GM18870 (cell line): Measurements from ENCODE around the gene XRRA1.
A peak's percentile ranks its signal among the peaks of the same experiment; 100 is the strongest.
"Not testable (repeated sequence)": the region's sequence is repeated elsewhere in the genome, so short reads cannot be mapped to it uniquely, and the experiment has no call there.

Source experiments
- ATAC-seq: cut with Tn5 transposase; IDR thresholded peaks from one replicate; pipeline ENCODE4 v1.9.1; 2021; ENCODE audit warnings: moderate library complexity; ENCODE audit not compliant: unreplicated experiment

XRRA1 gene, protein sequence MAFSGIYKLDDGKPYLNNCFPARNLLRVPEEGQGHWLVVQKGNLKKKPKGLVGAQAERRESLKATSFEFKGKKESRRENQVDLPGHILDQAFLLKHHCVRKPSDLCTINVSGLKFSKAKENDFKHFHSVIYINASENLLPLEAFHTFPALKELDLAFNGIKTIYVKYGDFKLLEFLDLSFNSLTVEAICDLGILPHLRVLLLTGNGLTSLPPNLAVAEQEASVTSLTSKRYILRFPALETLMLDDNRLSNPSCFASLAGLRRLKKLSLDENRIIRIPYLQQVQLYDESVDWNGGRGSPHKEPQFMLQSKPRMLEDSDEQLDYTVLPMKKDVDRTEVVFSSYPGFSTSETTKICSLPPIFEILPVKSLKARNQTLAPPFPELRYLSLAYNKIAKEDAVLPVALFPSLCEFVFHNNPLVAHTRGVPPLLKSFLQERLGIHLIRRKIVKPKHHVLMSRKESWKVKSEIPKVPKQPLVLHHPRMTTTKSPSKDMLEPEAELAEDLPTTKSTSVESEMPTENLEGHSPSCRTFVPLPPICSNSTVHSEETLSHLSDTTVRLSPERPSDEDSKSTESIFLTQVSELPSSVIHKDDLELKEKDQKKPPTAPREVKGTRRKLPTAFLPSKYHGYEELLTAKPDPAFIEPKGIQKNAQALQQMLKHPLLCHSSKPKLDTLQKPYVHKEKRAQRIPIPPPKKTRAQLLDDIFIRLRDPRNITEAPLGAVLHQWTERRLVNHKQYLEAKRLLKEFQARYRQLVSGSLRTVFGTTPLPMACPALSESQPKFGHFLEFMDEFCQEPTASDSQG

DNA sequence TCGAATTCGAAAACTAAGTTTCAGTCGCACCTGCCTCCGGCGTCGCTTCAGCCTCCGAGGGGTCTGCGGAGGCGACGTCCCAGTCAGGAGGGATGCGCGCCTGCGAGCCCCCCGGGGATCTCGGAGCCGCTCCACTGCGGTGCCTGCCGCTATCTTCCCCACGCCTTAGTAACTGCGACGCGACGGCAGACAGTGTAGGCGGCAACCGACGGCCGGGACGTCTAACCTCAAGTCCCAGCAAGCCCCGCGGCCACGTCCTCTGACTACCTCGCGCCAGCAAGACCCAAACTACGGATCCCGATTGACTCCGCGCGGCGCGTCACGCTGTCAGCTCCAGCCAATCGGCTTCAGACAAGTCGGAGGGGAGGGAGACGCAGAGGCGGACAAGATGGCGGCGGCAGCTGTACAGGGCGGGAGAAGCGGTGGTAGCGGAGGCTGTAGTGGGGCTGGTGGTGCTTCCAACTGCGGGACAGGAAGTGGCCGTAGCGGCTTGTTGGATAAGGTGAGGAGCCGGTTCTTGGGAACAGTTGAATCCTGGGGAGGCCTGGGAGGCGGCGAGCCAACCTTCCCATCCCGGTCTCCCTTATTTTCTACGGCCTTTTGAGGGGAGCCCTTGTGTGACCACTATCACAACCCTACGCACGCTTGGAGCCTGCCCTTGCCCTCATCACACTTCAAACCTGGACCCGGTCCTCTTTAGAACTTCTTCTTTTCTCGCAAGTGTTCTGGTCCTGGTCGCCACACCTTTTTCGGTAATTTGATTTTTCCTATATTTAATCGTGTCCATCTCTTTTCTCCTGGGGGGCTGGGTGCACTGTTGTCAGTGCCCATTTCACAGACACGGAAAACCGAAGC lies at the start of gene XRRA1, which contains the start of gene SPCS2:
Gene XRRA1 (minus strand): TSS at position 194 of the 855 bp plus-strand sequence. CDS start 8,213 bp downstream, outside the sequence.
Gene SPCS2 (plus strand): TSS at position 369 of the 855 bp plus-strand sequence. CDS start 20 bp downstream, at position 389.
- peak; percentile 88 for ATAC-seq

DNA sequence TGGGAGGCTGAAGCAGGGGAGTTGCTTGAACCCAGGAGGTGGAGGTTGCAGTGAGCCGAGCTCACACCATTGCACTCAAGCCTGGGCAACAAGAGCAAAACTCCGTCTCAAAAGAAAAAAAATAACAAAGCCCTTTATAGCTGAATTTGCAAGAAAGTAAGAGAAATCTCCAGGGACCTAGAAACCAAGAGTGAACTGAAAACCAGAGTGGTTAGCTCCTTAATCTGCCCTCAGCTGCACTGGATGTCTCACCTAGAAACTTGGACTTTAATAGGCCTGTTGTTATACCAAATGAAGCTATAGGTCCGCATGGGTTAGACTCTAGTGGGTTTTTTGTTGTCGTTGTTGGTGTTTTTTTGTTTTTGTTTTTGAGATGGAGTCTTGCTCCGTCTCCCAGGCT lies 44.0 kb upstream of the XRRA1 start:
- no peak for ATAC-seq

DNA sequence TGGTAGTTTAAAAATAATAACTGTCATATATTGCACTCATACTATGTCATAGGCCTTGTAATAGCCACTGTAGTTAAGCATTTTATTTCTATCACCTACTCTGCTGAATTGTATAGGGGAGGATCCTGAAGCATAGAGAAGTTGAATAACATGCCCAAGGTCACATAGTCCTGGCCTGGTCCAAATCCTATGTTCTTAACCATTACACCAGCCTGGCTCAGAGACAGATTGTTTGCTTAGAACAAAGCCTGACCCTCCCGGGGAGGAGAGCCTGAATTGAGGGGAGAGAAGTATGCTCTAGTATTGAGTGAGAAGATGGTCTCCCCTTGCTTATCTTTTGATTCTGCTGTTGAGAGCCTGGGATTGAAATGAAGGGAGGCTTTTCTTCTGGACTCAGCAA lies 42.0 kb upstream of the XRRA1 start:
- ATAC-seq, result no peak

DNA sequence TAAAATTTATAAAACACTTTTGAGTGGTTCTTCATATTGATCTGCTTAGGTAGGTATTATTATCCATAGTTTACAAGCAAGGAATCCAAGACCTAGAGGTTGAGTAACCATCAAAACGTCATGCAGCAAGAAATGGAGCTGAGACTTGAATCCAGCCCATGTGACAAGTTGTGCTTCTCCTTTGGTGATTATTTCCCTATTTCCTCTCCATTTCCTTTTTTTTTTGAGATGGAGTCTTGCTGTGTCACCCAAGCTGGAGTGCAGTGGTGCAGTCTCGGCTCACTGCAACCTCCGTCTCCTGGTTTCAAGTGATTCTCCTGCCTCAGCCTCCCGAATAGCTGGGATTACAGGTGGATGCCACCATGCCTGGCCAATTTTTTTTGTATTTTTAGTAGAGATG lies 41.3 kb upstream of the XRRA1 start:
- ATAC-seq, result not testable (repeated sequence)

DNA sequence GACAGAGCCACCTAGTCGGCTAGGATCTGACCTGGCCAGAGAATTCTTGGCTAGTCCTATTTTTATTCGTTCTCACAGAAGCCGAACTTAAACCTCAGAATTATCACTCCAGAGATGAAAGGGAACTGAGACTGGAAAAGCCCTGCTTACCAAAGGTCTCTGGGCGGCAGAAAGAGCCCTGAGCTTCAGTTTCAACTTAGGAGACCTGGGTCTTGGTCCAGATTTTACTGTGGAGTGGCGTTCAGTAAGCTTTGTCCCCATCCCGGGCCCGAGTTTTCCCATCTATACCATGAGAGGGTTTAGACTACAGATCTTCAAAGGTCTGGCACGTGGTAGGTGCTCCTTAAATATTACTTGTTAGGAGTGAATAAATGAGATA lies 40.4 kb upstream of the XRRA1 start:
- ATAC-seq, result no peak

DNA sequence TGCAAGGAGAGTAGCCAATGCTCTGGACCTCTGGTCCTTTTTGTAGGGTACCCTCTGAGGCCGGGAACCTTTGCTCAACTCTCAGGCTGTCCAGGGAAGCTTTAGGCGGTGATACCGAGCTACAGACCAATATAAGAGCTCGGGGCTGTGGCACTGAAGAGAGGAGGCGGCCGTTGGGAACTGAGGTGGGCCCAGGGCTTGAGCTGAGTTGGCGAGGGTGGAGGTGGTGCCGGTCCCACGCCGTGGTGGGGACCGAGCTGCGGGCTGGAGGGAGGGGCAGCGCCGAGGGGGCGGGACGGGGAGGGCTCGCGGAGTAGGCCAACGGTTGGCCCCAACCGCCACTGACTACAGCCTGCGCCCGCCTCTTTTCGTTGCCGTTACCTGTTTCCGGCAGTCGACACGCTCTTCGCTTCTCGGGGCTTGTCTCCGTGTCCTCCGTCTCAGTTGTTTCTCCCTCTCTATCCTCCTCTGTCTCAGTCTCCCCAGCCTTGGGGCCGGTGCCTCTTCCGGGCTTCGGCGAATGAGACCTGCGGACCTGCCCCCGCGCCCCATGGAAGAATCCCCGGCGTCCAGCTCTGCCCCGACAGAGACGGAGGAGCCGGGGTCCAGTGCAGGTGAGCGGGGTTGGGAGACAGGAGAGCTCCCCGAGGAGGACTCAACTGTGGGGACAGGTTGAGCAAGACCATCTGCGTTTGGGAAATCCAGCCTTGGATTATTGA lies 39.8 kb upstream of the XRRA1 start, which contains the start of gene NEU3:
Gene NEU3 (plus strand): TSS at position 393 of the 719 bp plus-strand sequence. CDS start 128 bp downstream, at position 521.
- peak; percentile 80 for ATAC-seq

DNA sequence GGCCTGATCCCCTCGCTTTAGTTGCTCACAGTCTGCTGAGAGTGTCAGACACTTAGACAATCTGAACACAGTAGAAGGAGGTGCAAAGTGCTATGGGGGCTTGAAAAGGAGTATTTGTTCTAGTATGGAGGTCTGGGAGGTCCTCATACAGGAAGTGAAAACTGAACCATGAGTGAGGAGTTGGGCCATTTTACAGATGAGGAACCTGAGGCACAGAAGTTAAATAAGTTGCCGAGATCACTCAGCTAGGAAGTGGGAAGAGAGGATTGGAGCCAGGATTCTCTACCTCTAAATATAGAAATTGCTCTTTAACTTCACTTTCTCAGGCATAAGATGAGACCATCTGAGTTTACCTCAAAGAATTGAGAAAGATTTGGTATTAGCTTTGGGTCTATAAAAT lies 35.8 kb upstream of the XRRA1 start:
- no peak for ATAC-seq

DNA sequence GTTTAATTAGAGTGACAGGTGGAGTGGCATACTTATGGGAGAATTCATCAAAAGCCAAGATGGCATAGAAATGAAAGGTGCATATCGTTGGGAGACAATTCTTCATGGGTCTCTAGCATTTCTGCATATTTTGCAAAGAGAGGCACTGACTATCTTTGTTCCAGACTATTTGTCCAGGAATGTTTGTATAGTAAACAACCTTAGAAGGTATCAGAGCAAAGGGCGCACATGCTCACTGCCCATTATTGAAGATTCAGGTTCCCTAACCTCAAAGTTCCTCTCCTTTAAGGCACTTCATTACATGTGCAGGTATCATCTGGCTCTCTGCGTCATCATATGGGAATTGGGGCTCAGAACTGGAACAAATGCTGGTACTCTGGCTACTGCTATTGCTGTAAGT lies 35.2 kb upstream of the XRRA1 start:
- ATAC-seq, result no peak

DNA sequence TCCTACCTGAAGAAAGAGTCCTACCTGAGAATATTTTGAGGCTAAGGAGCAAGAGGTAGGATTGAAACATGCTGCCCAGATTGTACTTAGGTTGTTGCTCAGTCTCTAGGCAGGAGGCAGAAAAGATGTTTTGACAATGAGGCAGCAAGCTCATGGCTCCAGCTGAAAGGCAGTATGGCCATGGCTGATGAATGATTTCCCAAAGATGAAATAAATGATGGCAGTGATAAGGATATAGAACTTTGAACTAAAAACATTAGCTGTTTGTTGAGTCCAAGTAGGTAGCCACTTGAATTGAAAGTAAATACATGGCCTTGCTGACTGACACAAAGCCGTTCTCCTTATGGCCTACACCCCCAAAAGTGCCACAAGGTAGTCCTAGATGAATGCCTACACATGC lies 33.0 kb upstream of the XRRA1 start:
- ATAC-seq, result no peak

DNA sequence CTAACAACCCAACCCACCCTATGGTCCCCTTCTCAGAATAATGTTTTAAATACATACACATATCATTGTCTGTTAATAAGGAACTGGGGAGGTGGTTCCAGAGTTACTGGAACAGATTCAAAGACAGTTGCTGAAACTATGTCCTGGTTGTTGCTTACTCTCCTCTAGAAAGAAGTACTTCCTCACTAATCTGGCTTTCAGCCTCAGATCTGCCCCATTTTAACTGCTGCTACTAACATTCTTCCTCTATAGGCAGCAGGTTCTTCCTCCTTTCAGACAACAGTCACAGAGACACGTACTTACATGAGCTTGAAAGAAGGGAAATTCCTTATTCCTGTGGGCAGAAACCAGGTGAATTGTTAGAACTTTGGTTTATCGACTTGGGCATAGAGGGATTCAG lies 31.7 kb upstream of the XRRA1 start:
- ATAC-seq, result no peak

DNA sequence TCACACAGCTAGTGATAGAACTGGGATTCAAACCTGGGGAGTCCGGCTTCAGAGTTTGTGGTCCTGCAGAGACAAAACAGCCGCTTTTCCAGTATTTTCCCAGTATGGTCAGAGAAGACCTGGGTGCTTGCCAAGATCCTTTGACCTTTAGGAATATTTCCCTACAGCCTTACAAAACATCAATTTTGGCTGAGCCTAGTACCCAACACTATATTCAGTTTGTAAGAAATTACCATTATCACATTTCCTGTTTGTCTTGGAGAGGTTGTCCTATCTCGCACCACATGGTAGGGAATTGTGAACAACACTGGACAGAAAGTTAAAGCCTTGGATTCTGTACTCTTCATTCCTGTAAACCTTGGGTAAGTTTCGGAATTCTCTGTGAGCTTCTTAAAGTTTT lies 29.1 kb upstream of the XRRA1 start:
- ATAC-seq, result no peak

DNA sequence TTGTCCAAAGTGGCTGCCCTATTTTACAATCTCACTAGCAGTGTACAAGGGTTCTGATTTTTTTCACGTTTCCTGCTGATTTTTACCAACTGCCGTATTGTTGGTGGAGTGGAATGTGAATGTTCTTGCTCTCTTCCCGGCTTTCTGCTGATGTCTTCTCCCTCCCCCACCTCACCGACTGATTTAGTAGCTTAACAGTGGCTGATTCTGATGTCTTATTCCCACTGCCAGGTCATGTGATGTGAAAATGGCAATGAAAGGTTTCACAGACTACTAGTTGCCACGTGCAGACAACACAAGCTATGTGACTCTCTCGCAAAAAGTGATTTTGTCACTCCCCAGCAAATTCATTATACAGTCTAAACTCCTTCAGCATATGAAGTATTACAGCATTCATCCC lies 22.5 kb upstream of the XRRA1 start:
- no peak for ATAC-seq

DNA sequence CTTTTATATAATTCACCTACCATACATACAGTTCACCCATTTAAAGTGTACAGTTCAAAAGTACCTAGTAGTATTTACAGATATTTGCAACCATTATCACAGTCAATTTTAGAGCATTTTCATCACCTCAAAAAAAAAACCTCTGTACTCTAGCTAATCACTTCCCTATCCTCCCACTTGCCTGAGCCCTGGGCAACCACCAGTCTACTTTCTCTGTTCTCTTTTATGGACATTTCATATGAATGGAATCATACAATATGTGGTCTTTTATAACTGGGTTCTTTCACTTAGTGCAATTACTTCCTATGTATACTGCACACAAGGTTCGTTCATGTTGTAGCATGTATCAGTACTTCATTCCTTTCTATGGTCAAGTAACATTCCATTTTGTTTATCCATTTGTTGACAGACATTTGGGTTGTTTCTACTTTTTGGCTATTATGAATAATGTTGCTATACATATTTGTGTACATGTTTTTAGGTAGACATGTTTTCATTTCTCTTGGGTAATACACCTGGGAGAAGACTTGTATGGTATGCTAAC lies 22.0 kb upstream of the XRRA1 start:
- ATAC-seq, result no peak

DNA sequence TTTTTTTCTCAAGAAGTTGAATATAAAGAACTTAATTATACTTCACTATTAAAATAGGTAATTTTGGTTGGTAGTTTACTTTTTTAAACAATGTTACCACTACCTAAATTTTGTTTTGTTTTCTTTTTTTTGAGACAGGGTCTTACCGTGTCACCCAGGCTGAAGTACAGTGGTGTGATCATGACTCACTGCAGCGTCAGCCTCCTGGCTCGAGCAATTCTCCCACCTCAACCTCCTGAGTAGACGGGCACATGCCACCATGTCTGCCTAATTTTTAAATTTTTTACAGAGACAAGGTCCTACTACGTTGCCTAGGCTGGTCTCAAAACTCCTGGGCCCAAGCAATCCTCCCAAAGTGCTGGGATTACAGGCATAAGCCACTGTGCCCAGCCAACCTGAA lies 17.8 kb upstream of the XRRA1 start:
- no peak for ATAC-seq

DNA sequence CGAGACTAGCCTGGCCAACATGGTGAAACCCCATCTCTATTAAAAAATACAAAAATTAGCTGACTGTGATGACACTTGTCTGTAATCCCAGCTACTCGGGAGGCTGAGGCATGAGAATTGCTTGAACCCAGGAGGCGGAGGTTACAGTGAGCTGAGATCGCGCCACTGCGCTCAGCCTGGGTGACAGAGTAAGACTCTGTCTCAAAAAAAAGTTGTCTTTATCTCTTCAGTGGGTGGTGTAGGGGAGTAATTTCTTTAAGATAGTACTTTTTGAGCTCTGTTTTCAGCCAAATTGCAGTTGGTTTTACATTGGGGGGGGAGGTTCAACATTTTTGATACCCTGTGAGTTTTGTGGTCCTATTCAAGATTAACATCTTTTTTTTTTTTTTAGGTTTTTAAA lies 11.2 kb upstream of the XRRA1 start:
- not testable (repeated sequence) for ATAC-seq

DNA sequence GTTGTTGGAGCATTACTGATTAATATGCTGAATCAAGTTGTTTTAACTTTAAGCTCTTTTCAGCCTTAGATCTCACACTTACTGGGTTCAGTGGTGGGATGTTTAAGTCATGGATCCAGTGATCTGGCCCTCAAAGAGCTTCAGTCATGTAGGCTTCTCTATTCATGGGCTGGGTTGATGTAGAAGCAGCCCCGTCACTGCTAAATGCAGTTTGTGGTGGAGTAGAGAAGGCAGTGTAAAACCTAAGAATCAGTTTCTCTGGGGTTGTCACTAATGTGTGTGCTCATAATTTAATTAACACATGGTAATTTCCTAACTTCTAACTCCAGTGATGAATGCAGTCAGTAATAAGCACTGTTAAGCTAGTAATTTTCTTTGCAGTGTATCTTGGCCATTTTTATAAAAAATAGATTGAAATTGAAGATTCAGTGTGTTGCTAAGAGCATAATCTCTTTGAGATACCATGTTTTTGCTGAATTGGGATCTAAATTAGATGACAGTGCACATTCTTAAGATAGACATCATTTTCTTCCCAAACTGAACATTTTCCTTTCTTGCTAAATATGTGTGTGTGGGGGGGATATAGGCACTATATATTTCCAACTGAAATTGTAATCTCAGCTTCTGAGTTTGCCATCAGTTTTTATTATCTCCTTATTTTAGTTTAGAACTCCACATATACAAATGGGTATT lies 9.2 kb upstream of the XRRA1 start:
- no peak for ATAC-seq

DNA sequence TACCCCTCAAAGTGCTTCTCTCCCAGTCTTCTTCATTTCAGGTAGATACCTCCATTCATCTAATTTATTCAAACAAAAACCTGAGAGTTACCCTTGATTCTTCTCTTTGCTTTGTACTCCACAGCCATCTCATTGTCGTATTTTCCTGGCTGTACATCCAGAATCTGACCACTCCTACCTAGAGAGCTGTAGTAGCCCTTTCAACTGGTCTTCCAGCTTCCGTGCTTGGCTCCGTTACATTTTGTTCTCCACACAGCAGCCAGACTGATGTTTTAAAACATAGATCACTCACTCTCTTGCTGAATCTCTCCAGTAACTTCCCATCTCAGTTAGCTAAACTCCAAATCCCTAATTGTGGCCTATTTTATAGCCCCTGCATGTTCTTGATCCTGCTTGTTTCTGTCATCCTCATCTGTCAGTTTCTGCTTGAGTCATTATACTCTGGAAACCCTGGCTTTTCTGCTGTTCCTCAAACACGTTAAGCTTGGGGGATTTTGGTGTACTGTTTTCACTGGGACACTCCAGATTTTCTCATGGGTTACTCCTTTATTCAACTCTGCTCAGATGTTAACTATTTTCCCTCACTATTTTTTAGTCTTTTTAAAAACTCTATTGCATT lies 7.6 kb upstream of the XRRA1 start:
- ATAC-seq, result no peak

DNA sequence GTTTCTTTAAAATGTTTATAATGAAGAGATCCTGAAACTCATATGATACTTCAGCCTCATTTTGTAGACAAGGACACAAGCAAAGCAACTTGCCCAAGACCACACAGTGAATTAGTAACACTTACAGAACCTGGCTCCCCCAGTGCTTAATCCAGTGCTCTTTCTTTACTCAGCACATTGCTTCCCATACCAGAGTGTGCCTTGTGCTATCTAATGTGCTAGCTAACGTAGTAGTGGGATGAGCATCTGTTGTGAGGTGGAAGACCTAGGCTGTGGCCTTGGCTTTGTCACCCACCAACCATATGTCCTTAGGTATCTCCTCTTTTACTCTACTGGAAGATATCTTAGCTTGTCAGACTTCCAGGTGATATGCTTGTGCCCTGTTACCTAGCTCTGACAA lies 5.3 kb upstream of the XRRA1 start:
- ATAC-seq, result no peak

DNA sequence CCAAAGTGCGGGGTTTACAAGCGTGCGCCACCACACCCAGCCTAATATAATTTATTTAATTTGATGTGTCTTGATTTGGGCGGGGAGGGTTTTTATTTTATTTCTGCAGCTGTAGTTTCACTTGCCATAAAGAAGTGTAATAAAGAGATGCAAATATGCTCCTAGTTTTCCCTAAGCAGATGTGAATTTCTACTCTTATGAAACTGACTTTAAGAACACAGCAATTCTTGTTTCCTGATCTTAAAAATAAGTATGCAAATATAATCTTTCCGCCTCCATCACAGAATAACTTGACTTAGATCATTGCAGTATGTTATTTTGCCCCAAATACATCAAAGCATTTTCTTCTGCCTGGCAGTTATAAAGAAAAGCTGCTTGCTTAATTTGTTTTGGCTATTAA lies 4.6 kb upstream of the XRRA1 start:
- no peak for ATAC-seq
